Muscle of arm (tissue), 12 donors: ENCODE results near the gene COL6A1. TPM values are rescaled to one million over a fixed set of nuclear protein-coding genes. Genes with fewer than 3 reads are reported as not detected.
"Not testable (repeated sequence)": the region's sequence is repeated elsewhere in the genome, so short reads cannot be mapped to it uniquely, and the experiment has no call there.

Source experiments
- DNase-seq: peaks from one replicate; pipeline ENCODE4 v3.0.0-alpha.2; 2013
- polyA plus RNA-seq, 12 donors: library from polyadenylated mRNA; unstranded; fragments of 120-200 nt; gene quantifications; one replicate each; pipeline ENCODE4 v1.2.1, GENCODE V29; 2013; ENCODE audit not compliant: insufficient read length in 12 of 12

COL6A1 gene
- polyA plus RNA-seq, 12 donors, result 314 to 756 (median 433) TPM

DNA sequence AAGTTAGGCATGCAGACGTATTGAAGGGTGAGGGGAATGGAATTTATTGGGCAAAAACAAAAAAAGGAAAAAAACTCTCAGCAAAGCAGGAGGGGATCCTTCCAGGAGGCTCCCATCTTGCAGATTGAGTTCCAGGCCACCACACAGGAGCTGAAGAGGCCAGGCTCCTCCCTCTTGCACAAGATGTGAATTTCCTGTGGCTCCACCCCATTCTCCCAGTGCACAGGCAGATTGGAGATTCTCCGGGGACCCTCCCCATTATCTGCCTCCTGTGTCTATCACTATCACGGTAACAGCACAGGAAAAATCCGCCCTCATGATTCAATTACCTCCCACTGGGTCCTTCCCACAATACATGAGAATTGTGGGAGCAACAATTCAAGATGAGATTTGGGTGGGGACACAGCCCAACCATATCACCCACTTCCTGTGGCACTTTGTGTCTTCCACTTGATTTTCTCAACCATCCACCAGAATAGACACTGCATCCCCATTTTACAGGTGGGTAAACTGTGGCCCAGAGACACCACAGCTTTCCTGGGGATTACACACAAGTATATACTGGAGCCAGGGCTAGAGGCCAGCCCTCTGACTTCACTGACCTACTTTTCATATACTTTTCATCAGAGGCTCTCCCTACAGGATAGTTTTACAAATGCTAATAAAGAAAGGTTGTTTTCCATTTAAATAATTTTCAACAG, 18.9 kb upstream of the COL6A1 start:
- no peak for DNase-seq

GRCh38 chr21:45963232-45963570, 18.4 kb upstream of the COL6A1 start:
- peak; percentile 92 for DNase-seq

- DNase-seq, result no peak
Measured at GRCh38 chr21:45964649-45965048, 16.9 kb upstream of the COL6A1 start.

- no peak for DNase-seq
Measured at GRCh38 chr21:45965084-45965809, 16.3 kb upstream of the COL6A1 start.

DNA sequence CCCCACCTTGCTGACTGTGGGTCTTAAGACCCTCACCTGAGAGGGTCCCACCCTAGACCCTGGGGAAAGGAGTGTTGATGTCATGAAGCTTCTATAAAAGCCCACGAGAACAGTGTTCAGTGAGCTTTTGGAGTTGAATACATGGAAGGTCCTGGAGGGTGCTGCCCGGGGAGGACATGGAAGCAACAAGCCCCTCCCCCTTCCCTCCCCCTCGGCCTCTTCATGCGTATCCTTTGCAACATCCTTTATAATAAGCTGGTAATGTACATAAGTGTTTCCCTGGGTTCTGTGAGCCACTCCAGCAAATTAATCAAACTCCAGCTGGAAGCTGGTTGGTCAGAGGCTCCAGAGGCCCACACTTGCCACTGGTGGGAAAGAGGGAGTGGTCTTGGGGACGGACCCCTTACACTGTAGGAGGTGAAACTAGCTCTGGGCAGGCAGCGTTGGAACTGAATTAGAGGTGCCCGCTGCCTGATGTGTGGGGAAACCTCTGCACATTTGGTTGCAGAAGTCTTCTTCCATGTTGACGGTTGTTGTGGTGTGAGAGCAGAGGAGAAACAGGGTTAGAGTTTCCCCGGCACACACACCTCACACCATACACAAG, 14.7 kb upstream of the COL6A1 start:
- DNase-seq, result no peak

DNA sequence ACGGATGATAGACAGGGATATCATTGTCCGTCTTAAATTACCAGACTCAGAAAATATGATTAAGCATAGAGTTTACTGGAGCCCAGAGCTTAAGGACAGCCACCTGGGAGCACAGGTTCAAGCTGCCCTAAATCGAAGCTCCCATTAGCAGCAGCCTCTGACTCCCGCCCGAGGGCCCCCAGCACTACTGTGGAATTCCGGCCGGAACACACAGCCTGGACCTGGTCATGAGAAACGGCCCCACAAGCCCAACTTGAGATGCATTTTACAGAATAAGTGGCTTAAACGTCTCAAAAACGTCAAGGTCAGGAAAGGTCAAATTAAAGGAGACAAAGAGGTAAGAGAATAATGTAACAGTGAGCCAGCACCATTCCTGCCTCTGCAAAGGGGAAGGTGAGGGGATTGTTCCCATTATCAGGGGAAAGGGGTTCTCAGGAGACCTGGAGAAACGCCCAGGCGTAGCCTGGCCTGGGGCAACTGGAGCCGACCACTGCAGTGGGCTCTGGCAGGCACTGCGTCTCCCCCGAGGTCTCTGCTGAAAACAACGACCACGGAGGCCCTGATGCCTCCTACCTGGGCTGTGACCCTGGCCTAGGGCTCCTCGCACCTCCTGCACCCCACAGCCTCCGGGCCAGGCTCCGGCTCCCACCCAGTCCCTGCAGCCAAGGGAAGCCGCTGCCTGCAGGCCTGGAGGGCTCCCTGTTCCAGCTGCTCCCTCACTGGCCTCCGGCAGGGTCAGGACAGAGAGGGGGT, 11.5 kb upstream of the COL6A1 start:
- DNase-seq, result no peak

- no peak for DNase-seq
Measured at GRCh38 chr21:45970674-45971615, 10.6 kb upstream of the COL6A1 start.

DNA sequence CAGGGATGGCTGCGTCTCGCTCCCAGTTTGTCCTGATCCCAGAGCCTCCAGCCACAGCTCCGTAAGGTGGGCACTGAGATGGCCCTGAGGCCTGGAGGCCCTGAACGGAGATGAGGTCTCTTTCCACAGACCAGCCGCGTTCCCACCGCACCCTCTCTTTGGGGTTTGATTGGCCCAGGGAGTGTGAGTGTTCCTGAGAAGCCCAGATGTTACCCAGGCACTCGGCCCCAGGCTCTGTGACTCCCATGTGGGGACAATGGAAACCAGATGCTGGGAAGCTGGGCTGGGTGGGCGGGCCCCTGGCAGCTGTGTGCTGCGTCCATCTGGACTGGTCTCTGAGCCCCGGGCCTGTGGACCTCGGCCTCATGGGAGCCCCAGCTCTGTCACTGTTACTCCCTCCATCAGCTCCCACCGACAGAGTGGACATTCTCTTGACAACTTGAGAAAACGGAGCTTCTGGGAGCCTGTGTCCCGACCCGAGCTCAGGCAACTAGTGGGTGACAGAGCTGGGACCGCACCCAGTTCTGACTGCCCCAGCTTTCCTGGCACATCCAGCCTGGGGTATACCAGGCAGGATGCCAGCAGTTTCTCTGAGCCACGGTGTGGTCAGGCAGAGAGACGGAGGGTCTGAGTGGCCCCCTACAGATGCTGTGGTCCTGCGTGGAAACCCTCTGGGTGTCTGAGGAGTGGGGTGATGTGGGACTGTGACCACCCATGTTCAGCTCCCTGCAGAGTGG, 9.8 kb upstream of the COL6A1 start:
- peak; percentile 86 for DNase-seq

GRCh38 chr21:45972353-45972715, 9.2 kb upstream of the COL6A1 start:
- no peak for DNase-seq

DNA sequence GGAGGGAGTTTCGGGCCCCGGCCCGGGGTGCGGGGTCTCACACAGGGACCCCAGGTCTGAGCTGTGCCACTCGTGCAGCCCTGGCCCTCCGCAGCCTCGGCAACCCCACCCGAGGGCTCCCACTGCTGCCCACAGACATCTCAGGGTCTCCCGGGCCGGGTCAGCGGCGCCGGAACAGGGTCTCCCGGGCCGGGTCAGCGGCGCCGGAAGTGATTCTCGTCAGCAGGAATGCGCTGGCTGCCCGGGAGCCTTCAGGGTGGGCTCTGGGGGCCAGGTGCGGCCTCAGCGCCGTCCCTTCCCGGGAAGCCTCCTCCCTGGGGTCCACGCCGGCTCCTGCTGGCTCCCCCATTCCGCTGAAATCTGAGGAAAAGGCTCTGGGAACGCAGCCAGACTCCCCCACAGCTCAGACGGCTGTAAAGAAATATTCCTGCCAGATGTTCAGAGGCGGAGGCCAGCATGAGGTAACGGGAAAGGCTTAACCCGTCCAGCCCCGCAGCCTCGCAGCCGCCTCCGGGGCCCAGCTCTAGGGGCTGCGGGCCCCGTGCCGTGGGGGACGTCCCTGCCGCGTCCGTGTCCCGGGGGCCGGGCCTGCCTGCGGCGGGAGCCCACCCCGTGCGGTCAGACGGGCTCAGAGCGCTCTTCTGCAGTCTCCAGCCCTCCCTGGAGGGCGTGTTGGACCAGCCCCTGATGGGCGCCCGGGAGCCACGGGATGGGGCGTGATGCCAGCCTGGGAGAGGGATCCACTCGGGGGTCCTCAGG, 8.7 kb upstream of the COL6A1 start:
- DNase-seq, result peak; percentile 99

DNA sequence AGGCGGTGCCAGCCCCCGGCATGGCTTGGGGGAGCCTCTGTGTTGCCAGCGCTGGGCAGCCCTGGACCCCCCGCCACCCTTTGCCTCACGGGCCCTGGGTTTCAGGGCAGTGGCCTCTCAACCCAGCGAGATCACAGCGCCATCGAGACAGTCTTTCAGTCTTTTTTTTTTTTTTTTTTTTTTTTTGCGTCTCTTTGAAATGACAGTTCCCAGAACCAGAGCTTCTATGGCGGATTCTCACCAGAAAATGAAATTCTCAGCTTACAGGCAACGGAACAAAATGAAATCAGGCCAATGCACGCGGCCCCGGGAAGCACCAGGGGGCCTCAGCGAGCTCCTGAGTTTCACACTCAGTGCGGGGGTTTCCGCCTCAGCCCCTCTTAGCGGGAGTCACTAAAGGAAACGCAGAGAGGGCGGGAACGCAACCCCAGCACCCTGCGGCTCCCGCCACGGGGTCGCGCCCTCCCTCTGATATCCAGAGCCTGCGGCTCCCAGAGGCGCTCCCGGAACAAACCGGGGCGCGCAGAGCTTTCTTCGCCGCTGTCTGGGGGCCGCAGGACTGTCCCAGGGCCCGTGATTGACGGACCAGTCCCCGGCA, 8.0 kb upstream of the COL6A1 start:
- peak; percentile 94 for DNase-seq

GRCh38 chr21:45974073-45975019, 7.2 kb upstream of the COL6A1 start:
- peak; percentile 76 for DNase-seq

DNA sequence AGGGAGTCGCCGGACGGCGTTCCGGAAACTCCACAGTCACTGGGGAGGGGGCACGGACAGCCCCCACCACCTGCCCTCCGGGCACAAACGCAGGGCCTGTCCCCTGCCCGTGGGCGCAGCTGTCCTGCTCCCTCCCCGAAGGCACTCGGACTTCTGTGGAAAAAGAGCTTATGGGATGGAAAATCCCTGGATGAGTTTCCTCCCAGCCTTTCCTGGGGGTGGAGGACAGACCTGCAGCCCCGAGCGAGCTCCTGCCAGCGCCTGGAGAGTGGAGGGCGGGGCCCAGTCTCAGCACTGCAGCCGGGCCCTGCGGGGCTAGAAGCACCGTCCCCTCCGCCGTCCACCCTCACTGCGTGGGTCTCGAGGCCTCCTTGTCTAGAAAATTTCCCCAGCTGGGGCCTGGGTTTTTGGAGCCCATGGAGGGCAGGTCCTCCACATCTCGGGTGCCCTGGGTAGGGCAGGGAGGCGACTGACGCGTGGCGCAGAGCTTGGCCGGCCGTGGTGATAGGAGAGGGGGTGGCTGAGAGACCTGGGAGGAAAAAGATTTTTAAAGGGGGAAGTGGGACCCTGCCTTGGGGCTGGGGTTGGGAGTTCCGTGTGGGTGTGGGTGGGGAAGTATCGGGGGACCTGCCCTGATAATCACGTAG, 6.4 kb upstream of the COL6A1 start:
- DNase-seq, result no peak

DNA sequence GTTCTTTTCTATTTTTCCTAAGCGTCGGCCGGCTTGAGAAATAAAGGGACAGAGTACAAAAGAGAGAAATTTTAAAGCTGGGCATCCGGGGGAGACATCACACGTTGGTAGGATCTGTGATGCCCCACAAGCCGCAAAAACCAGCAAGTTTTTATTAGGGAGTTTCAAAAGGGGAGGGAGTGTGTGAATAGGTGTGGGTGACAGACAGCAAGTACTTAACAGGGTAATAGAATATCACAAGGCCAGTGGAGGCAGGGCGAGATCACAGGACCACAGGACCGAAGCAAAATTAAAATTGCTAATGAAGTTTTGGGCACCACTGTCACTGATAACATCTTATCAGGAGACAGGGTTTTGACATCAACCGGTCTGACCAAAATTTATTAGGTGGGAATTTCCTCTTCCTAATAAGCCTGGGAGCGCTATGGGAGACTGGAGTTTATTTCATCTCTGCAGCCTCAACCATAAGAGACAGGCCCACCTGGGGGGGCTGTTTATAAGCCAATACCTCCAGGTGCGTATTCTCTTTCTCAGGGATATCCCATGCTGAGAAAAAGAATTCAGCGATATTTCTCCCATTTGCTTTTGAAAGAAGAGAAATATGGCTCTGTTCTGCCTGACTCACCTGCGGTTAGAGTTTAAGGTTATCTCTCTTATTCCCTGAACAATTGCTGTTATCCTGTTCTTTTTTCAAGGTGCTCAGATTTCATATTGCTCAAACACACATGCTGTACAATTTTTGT, 5.7 kb upstream of the COL6A1 start:
- DNase-seq, result not testable (repeated sequence)

DNA sequence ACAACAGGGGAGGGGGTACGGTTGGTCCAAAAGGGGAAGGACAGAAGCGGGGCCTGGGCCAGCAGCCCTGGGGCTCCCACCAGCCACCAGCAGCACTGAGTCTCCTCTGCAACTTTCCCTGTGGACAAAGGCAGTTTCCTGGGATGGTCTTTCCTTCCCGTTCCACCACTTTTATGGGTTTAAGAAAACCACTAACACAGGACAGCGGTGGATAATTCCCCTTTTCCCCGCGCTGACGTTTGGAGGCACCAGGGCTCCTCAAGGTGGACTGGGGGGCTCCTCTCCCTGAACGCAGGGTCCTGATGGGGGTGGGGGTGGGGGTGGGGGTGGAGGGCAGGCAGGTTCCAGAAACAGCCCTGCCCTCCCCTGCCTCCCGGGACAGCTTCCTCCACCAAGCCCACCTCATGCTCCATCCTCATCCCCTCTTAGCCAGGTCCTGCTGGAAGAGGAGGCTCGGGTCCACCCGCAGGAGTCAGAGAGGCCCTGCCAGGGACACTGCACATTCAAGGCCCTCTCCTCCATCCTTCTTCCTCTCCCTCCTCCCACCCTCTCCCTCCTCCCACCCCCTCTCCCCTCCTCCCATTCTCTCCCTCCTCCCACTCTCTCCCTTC, 4.8 kb upstream of the COL6A1 start:
- no peak for DNase-seq

GRCh38 chr21:45977396-45977795, 4.2 kb upstream of the COL6A1 start:
- no peak for DNase-seq
